AG04450 (cell line): ENCODE measurements around the gene ZC3H14. TPM values are rescaled to one million over a fixed set of nuclear protein-coding genes. Genes with fewer than 3 reads are reported as not detected.

Experiments
- CTCF ChIA-PET: fragments of 300-600, 350-600 bp; formaldehyde crosslinking; extraction: SDS; loops from one replicate; lab custom pipeline; 2022; ENCODE audit warnings: antibody characterized with exemption, inconsistent platforms; lab: Charles Lee
- POLR2A ChIA-PET: fragments of 350-600 bp; formaldehyde crosslinking; extraction: SDS; loops from one replicate; lab custom pipeline; 2021; ENCODE audit warnings: antibody characterized with exemption, inconsistent platforms; lab: Yijun Ruan, JAX
- DNase-seq: peaks from one replicate; pipeline ENCODE4 v3.0.0-alpha.2; 2011; ENCODE audit warnings: low read depth, low spot score
- H3K27ac ChIP-seq: one replicate; pipeline ENCODE4 v1.5.1; 2012; ENCODE audit warnings: low read depth, low read length, control low read depth
- H3K27me3 ChIP-seq: one replicate; pipeline ENCODE4 v1.6.0; 2012; ENCODE audit warnings: low read length; ENCODE audit not compliant: control insufficient read depth, insufficient read depth
- H3K4me3 ChIP-seq: 2 replicates; pipeline ENCODE4 v1.5.1; 2011; ENCODE audit warnings: mild to moderate bottlenecking, low read depth, low read length, control low read depth
- H3K9me3 ChIP-seq: 2 replicates; pipeline ENCODE4 v1.5.1; 2012; ENCODE audit warnings: low read length; ENCODE audit not compliant: control insufficient read depth, insufficient read depth
- polyA plus RNA-seq: library from polyadenylated mRNA; depleted of rRNA; stranded (reverse); fragments of >200 nt; gene quantifications from 2 replicates; pipeline ENCODE4 v1.2.3, GENCODE V29; 2011
- TF ChIP-seq, protein P1 (sequence below): IDR thresholded peaks from 2 replicates; pipeline ENCODE4 v1.5.1; 2011; ENCODE audit warnings: low read depth, low read length, control low read depth, inconsistent platforms

The ZC3H14 gene
- polyA plus RNA-seq, 1 experiment = 102 TPM

DNA sequence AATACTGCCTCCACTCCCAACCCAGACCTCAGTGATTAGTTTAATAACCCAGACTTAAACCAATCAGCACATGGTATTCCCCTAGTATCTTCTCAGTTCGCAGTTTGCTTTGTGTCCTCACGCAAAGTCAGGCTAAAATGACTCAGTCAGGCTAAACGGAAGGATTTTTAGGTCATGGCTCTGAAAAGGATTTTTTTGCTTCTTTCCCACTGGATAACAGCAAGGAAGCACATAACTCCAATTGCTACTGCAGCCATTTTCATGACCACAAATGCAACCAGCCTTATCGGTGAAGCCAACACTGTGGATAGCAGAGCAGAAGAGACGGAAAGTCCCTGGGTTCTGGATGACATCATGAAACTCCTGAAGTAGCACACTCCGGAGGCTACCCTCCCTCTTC is 67.7 kb downstream of the ZC3H14 start:
- H3K4me3 ChIP-seq = no peak overlapping the region
- ChIA-PET POLR2A (no interaction called here), CTCF (no interaction called here)
- no peak for DNase-seq
- H3K9me3 ChIP-seq = no peaks in the 10 kb centered on the region
- TF ChIP-seq, protein P1, sequence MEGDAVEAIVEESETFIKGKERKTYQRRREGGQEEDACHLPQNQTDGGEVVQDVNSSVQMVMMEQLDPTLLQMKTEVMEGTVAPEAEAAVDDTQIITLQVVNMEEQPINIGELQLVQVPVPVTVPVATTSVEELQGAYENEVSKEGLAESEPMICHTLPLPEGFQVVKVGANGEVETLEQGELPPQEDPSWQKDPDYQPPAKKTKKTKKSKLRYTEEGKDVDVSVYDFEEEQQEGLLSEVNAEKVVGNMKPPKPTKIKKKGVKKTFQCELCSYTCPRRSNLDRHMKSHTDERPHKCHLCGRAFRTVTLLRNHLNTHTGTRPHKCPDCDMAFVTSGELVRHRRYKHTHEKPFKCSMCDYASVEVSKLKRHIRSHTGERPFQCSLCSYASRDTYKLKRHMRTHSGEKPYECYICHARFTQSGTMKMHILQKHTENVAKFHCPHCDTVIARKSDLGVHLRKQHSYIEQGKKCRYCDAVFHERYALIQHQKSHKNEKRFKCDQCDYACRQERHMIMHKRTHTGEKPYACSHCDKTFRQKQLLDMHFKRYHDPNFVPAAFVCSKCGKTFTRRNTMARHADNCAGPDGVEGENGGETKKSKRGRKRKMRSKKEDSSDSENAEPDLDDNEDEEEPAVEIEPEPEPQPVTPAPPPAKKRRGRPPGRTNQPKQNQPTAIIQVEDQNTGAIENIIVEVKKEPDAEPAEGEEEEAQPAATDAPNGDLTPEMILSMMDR = no peak
- H3K27ac ChIP-seq = no peak overlapping the region
- H3K27me3 ChIP-seq = no peaks in the 10 kb centered on the region

DNA sequence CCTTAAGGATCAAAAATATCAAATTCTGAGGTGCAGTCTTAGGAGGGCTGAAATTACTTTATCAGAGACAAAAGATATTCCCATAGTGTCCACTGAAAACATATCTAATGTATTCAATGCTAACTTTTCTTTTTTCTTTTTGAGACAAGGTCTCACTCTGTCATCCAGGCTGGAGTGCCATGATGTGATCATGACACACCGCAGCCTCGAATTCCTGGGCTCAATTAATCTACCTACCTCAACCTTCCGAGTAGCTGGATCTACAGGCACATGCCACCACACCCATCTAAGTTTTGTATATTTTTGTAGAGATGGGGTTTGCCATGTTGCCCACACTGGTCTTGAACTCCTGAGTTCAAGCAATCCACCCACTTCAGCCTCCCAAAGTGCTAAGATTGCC is 68.3 kb downstream of the ZC3H14 start:
- DNase-seq = no peak
- no peaks in the 10 kb centered on the region for H3K27me3 ChIP-seq
- TF ChIP-seq, protein P1 = no peak
- H3K9me3 ChIP-seq = no peaks in the 10 kb centered on the region
- H3K4me3 ChIP-seq = no peak overlapping the region
- ChIA-PET POLR2A (no interaction called here), CTCF (no interaction called here)
- H3K27ac ChIP-seq = no peak overlapping the region

DNA sequence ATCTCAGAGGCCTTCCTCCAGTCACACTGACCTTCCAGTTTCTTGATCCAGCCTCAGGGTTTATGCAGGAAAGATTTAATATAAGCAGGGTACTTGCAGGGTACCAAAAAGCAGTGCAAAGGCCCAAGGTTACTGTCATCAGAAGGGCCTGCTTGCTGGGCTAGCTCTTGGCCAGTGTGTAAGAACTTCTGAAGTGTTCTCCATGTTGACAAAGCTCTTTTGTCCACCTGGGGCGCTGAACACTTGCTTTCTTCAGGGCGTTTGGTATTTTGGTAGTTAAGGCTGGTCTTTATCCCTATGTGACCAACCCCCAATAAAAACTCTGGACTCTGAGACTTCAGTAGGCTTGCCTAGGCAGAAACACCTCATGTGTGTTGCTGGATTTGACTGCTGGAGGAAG is 69.7 kb downstream of the ZC3H14 start:
- ChIA-PET POLR2A (no interaction called here), CTCF (no interaction called here)
- Histone ChIP-seq H3K27me3 (no peaks in the 10 kb centered on the region), H3K4me3 (no peak overlapping the region), H3K27ac (no peak overlapping the region), H3K9me3 (no peaks in the 10 kb centered on the region)
- DNase-seq = no peak
- TF ChIP-seq, protein P1 = no peak

- H3K27ac ChIP-seq = no peak overlapping the region
- no peak overlapping the region for H3K4me3 ChIP-seq
Measured at GRCh38 chr14:88639221-88639620, 76.4 kb downstream of the ZC3H14 start.

DNA sequence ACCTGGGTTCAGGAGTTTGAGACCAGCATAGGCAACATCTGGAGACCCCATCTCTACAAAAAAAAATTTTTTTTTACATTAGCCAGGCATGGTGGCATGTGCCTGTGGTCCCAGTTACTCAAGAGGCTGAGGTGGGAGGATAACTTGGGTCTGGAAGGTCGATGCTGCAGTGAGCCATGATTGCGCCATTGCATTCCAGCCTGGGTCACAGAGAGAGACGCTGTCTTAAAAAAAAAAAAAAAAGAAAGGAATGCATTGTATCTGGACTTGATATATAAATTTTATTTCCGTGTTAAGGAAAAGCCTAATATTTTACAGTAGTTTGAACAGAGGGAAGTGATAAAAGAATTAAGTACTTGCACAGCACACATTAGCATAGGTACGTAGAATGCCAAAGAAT is 97.2 kb downstream of the ZC3H14 start:
- ChIA-PET POLR2A (no interaction called here), CTCF (no interaction called here)
- Histone ChIP-seq H3K27me3 (no peaks in the 10 kb centered on the region), H3K27ac (no peak overlapping the region), H3K4me3 (no peak overlapping the region), H3K9me3 (no peaks in the 10 kb centered on the region)
- no peak for DNase-seq
- TF ChIP-seq, protein P1 = no peak

More at GRCh38 chr14:88639221-88639620, 76.4 kb downstream of the ZC3H14 start:
- POLR2A ChIA-PET = no interaction called here
- Histone ChIP-seq H3K27me3 (no peaks in the 10 kb centered on the region), H3K9me3 (no peaks in the 10 kb centered on the region)
- TF ChIP-seq, protein P1 = no peak
- CTCF ChIA-PET = interaction anchor here (1.4 kb wide), 1 partner anchor 29 kb away, joined by 3 read pairs; no protein-coding TSS in a partner anchor
- no peak for DNase-seq
